Measurements from ENCODE around the gene FBXO21. TPM values are rescaled to one million over a fixed set of nuclear protein-coding genes. Genes with fewer than 3 reads are reported as not detected.
"Not testable (repeated sequence)": the region's sequence is repeated elsewhere in the genome, so short reads cannot be mapped to it uniquely, and the experiment has no call there.

Gene FBXO21
- total RNA-seq, 4 donors from 2014 or later: 38.4 to 54.4 (median 48.6) TPM

DNA sequence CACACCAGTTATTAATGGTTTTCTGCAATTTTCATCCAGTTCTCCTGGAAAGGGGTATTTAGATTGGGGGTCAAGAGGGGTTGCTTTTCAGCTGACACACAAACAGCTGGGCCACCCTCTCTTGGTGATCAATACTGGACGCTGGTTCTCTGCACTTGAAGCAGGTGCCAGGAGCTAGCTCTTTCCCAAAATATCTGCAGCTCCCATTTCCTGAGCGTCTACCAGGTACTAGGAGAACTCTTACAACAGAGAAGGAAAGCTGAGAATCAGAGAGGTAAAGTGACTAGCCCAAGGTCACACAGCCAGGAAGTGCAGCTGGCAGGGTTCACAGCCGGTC is 92.3 kb downstream of the FBXO21 start:
- WGBS, 2 donors: 16 to 52% methylated on average over 2 to 3 of the region's 3 CpGs
- H3K4me3 ChIP-seq: peak overlapping the region; percentile 39 to 72 (median 51)
- no peak for TF ChIP-seq POLR2A (IDR thresholded peaks at IDR 0.05)
- TF ChIP-seq, protein P1, sequence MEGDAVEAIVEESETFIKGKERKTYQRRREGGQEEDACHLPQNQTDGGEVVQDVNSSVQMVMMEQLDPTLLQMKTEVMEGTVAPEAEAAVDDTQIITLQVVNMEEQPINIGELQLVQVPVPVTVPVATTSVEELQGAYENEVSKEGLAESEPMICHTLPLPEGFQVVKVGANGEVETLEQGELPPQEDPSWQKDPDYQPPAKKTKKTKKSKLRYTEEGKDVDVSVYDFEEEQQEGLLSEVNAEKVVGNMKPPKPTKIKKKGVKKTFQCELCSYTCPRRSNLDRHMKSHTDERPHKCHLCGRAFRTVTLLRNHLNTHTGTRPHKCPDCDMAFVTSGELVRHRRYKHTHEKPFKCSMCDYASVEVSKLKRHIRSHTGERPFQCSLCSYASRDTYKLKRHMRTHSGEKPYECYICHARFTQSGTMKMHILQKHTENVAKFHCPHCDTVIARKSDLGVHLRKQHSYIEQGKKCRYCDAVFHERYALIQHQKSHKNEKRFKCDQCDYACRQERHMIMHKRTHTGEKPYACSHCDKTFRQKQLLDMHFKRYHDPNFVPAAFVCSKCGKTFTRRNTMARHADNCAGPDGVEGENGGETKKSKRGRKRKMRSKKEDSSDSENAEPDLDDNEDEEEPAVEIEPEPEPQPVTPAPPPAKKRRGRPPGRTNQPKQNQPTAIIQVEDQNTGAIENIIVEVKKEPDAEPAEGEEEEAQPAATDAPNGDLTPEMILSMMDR (IDR thresholded peaks at IDR 0.05): no peak
- no peak for DNase-seq
- H3K27ac ChIP-seq: no peak overlapping the region
- no peaks in the 10 kb centered on the region for H3K36me3 ChIP-seq
- peaks cover 13 to 36% (median 14%) of the 10 kb centered on the region in 3 donors for H3K4me1 ChIP-seq
- H3K27me3 ChIP-seq: peaks cover 6 to 99% (median 12%) of the 10 kb centered on the region in 4 donors
- no peaks in the 10 kb centered on the region for H3K9me3 ChIP-seq
- intact Hi-C loops (cut with DNase I): no loop called here

DNA sequence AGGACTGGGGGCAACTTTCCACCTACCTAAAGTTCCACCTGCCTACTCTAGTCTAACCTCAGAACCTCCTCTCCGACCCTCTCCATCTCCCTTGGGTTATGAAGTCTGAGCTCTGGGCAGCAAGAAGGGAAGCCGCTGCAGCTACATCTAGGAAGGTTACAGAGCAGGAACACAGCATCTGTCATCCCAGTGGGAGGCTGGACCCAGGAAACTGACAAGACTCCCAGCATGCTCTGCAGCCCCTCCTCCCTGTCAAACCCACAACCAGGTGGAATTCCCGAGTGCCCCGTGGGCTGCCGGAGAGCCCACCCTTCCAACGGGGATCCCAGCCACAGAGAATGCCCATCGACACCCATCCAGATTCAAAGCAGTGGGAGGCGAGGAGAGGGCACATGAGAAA is 93.1 kb downstream of the FBXO21 start:
- H3K4me1 ChIP-seq: peaks cover 13 to 43% (median 14%) of the 10 kb centered on the region in 3 donors
- no peaks in the 10 kb centered on the region for H3K9me3 ChIP-seq
- H3K27me3 ChIP-seq: peaks cover 6 to 98% (median 12%) of the 10 kb centered on the region in 4 donors
- intact Hi-C loops (cut with DNase I): no loop called here
- no peaks in the 10 kb centered on the region for H3K36me3 ChIP-seq
- no peak for DNase-seq
- WGBS, 2 donors: 24 to 43% methylated on average over 2 to 6 of the region's 8 CpGs
- no peak overlapping the region for H3K4me3 ChIP-seq
- no peak for TF ChIP-seq POLR2A (IDR thresholded peaks at IDR 0.05)
- TF ChIP-seq, protein P1 (IDR thresholded peaks at IDR 0.05): no peak
- no peak overlapping the region for H3K27ac ChIP-seq

DNA sequence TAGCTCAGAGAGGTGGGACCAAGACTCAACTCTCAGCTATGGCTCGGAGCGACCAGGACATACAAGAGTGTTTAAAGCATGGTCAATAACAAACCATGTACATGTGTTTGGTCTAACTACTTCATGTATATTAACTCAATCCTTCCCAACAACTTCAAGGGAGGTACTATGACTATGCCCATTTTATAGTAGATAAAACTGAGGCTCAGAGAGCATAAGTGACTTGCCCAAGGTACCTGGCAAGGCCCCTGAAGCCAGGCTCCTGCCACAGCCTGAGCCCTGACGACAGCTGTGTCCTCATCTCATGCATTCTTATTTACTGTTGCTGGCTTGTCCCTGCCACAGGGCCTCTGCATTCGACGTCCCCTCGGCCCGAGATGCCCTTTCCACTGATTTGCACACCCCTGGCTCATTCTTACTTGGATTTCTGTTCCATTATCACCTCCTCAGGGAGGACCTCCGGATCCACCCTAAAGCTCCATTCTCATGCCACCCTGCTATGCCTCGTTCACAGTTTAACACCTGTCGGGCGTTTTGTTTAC is 93.7 kb downstream of the FBXO21 start:
- H3K27me3 ChIP-seq: peaks cover 6 to 98% (median 12%) of the 10 kb centered on the region in 4 donors
- H3K4me1 ChIP-seq: peaks cover 13 to 46% (median 14%) of the 10 kb centered on the region in 3 donors

DNA sequence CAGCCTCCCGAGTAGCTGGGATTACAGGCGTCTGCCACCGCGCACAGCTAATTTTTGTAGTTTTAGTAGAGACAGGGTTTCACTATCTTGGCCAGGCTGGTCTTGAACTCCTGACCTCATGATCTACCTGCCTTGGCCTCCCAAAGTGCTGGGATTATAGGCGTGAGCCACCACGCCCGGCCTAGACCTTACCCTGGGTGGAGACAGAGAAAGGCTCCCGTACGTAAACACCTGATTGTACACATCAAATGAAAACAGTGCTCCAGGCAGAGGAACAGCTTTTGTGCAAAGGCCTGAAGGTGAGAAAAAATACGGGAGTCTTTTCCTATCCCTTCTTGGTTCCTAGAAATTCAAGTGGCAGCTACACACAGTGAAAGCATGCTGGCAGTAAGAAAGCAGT is 95.1 kb downstream of the FBXO21 start:
- intact Hi-C loops (cut with DNase I); H3K4me3 ChIP-seq; H3K27ac ChIP-seq; H3K36me3 ChIP-seq; DNase-seq; H3K9me3 ChIP-seq: not testable (repeated sequence)
- H3K4me1 ChIP-seq: peaks cover 13 to 48% (median 14%) of the 10 kb centered on the region in 3 donors
- H3K27me3 ChIP-seq: peaks cover 6 to 84% (median 12%) of the 10 kb centered on the region in 4 donors
- 74 to 89% methylated on average over 7 to 9 of the region's 10 CpGs for WGBS, 2 donors

More for the DNA sequence above, 93.7 kb downstream of the FBXO21 start:
- Histone ChIP-seq H3K9me3 (no peaks in the 10 kb centered on the region), H3K27ac (no peak overlapping the region), H3K4me3 (no peak overlapping the region), H3K36me3 (no peaks in the 10 kb centered on the region)
- intact Hi-C loops (cut with DNase I): no loop called here
- DNase-seq: no peak
- TF ChIP-seq, protein P1 (IDR thresholded peaks at IDR 0.05): no peak
- TF ChIP-seq POLR2A (IDR thresholded peaks at IDR 0.05): no peak
- 43 to 49% methylated on average over 9 to 11 of the region's 11 CpGs for WGBS, 2 donors

DNA sequence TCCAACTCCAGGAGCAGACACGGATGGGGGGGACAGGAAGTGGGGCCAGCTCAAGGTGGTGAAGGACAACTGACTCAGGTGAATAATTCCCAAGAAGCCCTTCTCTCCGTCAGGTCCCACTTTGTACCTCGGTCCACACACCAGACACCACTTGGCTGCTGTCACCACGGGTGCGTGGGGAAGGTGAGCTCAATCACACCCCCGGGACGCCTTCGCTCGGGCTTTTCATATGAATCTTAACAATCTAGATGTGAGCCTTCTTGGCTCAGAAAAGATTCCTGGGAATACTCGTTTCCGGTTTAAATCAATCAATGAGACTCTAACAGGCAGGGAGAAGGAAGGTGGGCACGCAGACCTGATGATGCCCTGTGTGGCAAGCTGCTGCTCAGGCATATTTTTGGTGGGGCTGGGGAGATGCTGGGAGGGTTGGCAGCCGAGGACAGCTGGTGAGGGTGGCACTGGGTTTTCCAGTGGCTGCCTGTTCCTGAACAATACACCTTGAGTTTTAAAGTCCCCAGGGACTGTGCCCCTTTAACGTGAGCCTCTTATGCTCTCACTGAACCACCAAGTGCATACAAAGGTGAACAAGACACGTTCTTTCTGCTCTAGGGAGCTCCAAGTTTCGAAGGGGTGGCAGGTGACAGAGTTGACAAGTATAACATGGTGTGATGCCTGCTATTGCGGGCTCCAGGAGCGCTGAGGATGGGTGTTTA is 96.2 kb downstream of the FBXO21 start:
- H3K27ac ChIP-seq: no peak overlapping the region
- peaks cover 6 to 78% (median 10%) of the 10 kb centered on the region in 4 donors for H3K27me3 ChIP-seq
- peaks cover 0 to 11% (median 8%) of the 10 kb centered on the region in 3 donors for H3K9me3 ChIP-seq
- DNase-seq: no peak
- no peak overlapping the region for H3K4me3 ChIP-seq
- no peak for TF ChIP-seq POLR2A (IDR thresholded peaks at IDR 0.05)
- TF ChIP-seq, protein P1 (IDR thresholded peaks at IDR 0.05): no peak
- H3K4me1 ChIP-seq: peaks cover 9 to 37% (median 10%) of the 10 kb centered on the region in 3 donors
- intact Hi-C loops (cut with DNase I): no loop called here
- no peaks in the 10 kb centered on the region for H3K36me3 ChIP-seq
- 56 to 57% methylated on average over 10 to 17 of the region's 18 CpGs for WGBS, 2 donors
